Hepatocyte (in vitro differentiated cells): ENCODE data around the gene ADORA2A.

Experiments used
- EZH2 ChIP-seq: fragments of 200-600 bp; sonication (generic); IDR thresholded peaks from 2 replicates; pipeline ENCODE4 v1.6.1; 2016; ENCODE audit warnings: antibody characterized with exemption, mild to moderate bottlenecking, borderline replicate concordance
- TF ChIP-seq, protein P1 (sequence below): fragments of 200-600 bp; sonication (generic); IDR thresholded peaks from 2 replicates; pipeline ENCODE4 v1.5.1; 2016; ENCODE audit warnings: antibody characterized with exemption, mild to moderate bottlenecking; ENCODE audit not compliant: poor library complexity

GRCh38 chr22:24474221-24474620 lies 46.8 kb downstream of the ADORA2A start:
- no peak for TF ChIP-seq EZH2
- TF ChIP-seq, protein P1, sequence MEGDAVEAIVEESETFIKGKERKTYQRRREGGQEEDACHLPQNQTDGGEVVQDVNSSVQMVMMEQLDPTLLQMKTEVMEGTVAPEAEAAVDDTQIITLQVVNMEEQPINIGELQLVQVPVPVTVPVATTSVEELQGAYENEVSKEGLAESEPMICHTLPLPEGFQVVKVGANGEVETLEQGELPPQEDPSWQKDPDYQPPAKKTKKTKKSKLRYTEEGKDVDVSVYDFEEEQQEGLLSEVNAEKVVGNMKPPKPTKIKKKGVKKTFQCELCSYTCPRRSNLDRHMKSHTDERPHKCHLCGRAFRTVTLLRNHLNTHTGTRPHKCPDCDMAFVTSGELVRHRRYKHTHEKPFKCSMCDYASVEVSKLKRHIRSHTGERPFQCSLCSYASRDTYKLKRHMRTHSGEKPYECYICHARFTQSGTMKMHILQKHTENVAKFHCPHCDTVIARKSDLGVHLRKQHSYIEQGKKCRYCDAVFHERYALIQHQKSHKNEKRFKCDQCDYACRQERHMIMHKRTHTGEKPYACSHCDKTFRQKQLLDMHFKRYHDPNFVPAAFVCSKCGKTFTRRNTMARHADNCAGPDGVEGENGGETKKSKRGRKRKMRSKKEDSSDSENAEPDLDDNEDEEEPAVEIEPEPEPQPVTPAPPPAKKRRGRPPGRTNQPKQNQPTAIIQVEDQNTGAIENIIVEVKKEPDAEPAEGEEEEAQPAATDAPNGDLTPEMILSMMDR = no peak
